GM19455 (cell line): ENCODE results near the gene RPL27.

Source experiments
- ATAC-seq: cut with Tn5 transposase; IDR thresholded peaks from one replicate; pipeline ENCODE4 v1.9.1; 2021; ENCODE audit not compliant: unreplicated experiment

The RPL27 gene

DNA sequence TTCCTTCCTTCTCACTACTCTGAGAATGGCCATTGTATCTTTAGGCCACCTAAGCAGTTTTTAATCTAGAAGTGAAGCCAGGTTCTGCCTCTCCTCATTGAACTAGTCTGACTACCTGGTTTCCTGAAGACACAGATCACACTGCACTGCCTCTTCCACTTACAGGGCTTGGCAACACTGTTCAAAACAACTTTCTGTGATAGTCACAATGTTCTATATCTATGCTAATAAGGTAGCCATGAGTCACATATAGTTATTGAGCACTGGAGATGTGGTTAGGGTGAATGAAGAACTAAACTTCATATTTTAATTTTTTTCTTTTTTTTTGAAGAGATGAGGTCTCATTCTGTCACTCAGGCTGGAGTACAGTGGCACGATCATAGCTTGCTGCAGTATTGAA lies 53.8 kb downstream of the RPL27 start:
- ATAC-seq: no peak
